SK-N-SH (cell line): Measurements from ENCODE around the gene NUP155. TPM values are rescaled to one million over a fixed set of nuclear protein-coding genes. Genes with fewer than 3 reads are reported as not detected.

ENCODE experiments used
- CTCF ChIA-PET: fragments of 300-600, 350-600 bp; formaldehyde crosslinking; extraction: SDS; loops from one replicate; lab custom pipeline; 2021; lab: Yijun Ruan, JAX
- POLR2A ChIA-PET: fragments of 350-600 bp; sonication (Branson Sonifier 250); formaldehyde crosslinking; extraction: SDS; loops from one replicate; lab custom pipeline; 2020; ENCODE audit warnings: antibody characterized with exemption, inconsistent platforms; lab: Yijun Ruan, JAX
- DNase-seq: peaks from one replicate; pipeline ENCODE4 v3.0.0; 2012
- H2AFZ ChIP-seq: fragments of 200-600 bp; sonication (generic); 2 replicates; pipeline ENCODE4 v1.8.1; 2016; ENCODE audit warnings: antibody characterized with exemption, mild to moderate bottlenecking, low read depth
- H3F3A ChIP-seq: fragments of 200-600 bp; sonication (generic); replicated peaks from 2 replicates; pipeline ENCODE3; 2016; ENCODE audit warnings: antibody characterized with exemption, mild to moderate bottlenecking; ENCODE audit not compliant: insufficient read depth
- H3K27ac ChIP-seq, 2 experiments: fragments of 200-500 bp in 1 of 2; fragments of 200-600 bp in 1 of 2; sonication (Bioruptor generic) in 1 of 2; sonication (generic), shearing (Covaris generic) in 1 of 2; 2 replicates each; pipeline versions ENCODE4 v1.5.1 to v1.6.1; 2014 to 2016; ENCODE audit warnings: low read depth in 2 of 2, inconsistent platforms in 1 of 2, low read length in 1 of 2, mild to moderate bottlenecking in 1 of 2, mixed read lengths in 1 of 2
- H3K27me3 ChIP-seq: fragments of 200-600 bp; sonication (generic), shearing (Covaris generic); 2 replicates; pipeline ENCODE4 v1.6.1; 2016; ENCODE audit warnings: mixed run types; ENCODE audit not compliant: insufficient read depth
- H3K36me3 ChIP-seq, 2 experiments: fragments of 200-500 bp in 1 of 2; fragments of 200-600 bp in 1 of 2; sonication (Bioruptor generic) in 1 of 2; sonication (generic) in 1 of 2; replicated peaks in 1 of 2; 2 replicates each; pipeline versions ENCODE3 to v1.5.1; 2014 to 2016; ENCODE audit warnings: low read length in 1 of 2, mild to moderate bottlenecking in 1 of 2; ENCODE audit not compliant: insufficient read depth in 2 of 2, control insufficient read depth in 1 of 2
- H3K4me1 ChIP-seq, 2 experiments: fragments of 200-500 bp in 1 of 2; fragments of 200-600 bp in 1 of 2; sonication (Bioruptor generic) in 1 of 2; sonication (generic), shearing (Covaris generic) in 1 of 2; 2 replicates each; pipeline versions ENCODE4 v1.5.1 to v1.6.1; 2014 to 2016; ENCODE audit warnings: low read depth in 1 of 2, low read length in 1 of 2, mixed run types in 1 of 2; ENCODE audit not compliant: insufficient read depth in 2 of 2, control insufficient read depth in 1 of 2
- H3K4me2 ChIP-seq: fragments of 200-600 bp; sonication (generic), shearing (Covaris generic); 2 replicates; pipeline ENCODE4 v1.6.1; 2017; ENCODE audit warnings: mixed run types
- H3K4me3 ChIP-seq, 2 experiments: fragments of 200-500 bp in 1 of 2; fragments of 200-600 bp in 1 of 2; sonication (Bioruptor generic) in 1 of 2; sonication (generic), shearing (Covaris generic) in 1 of 2; 2 replicates each; pipeline versions ENCODE4 v1.5.1 to v1.8.1; 2014 to 2016; ENCODE audit warnings: low read depth in 2 of 2, inconsistent platforms in 1 of 2, low read length in 1 of 2, mild to moderate bottlenecking in 1 of 2, mixed read lengths in 1 of 2, moderate library complexity in 1 of 2
- H3K79me2 ChIP-seq: fragments of 200-600 bp; sonication (generic); 2 replicates; pipeline ENCODE4 v1.8.1; 2017; ENCODE audit warnings: mild to moderate bottlenecking; ENCODE audit not compliant: insufficient read depth
- H3K9ac ChIP-seq: fragments of 200-600 bp; sonication (generic); 2 replicates; pipeline ENCODE4 v1.6.1; 2017; ENCODE audit warnings: mixed run types
- H3K9me2 ChIP-seq: fragments of 200-600 bp; sonication (generic); 2 replicates; pipeline ENCODE4 v1.6.1; 2017; ENCODE audit warnings: mixed run types
- H3K9me3 ChIP-seq: fragments of 200-600 bp; sonication (generic); 2 replicates; pipeline ENCODE4 v1.6.1; 2017; ENCODE audit warnings: mixed run types, mild to moderate bottlenecking, moderate library complexity
- H4K20me1 ChIP-seq: fragments of 200-600 bp; sonication (generic); 2 replicates; pipeline ENCODE4 v1.6.1; 2017; ENCODE audit warnings: mild to moderate bottlenecking, mixed run types; ENCODE audit not compliant: insufficient read depth
- ELF1 ChIP-seq: IDR thresholded peaks from 2 replicates; pipeline ENCODE4 v1.4.0; 2012
- FOSL2 ChIP-seq: IDR thresholded peaks from 2 replicates; pipeline ENCODE4 v1.4.0; 2012; ENCODE audit warnings: low read depth, mild to moderate bottlenecking, moderate library complexity, borderline replicate concordance
- GATA2 ChIP-seq: sonication (generic); formaldehyde crosslinking; IDR thresholded peaks from 2 replicates; pipeline ENCODE4 v1.5.0; 2020; ENCODE audit warnings: mild to moderate bottlenecking, missing genetic modification reagents
- IRF3 ChIP-seq: fragments of 150-350 bp; IDR thresholded peaks from 2 replicates; pipeline ENCODE4 v1.6.1; 2016; ENCODE audit warnings: mild to moderate bottlenecking, low read depth, low read length
- NFIC ChIP-seq: IDR thresholded peaks from 2 replicates; pipeline ENCODE4 v1.4.0; 2012; ENCODE audit warnings: borderline replicate concordance
- NRF1 ChIP-seq: IDR thresholded peaks from 2 replicates; pipeline ENCODE4 v1.6.1; 2012; ENCODE audit warnings: low read depth, mild to moderate bottlenecking, low read length
- RAD21 ChIP-seq: IDR thresholded peaks from 2 replicates; pipeline ENCODE4 v1.6.1; 2012; ENCODE audit warnings: mild to moderate bottlenecking, low read length
- RFX5 ChIP-seq: IDR thresholded peaks from 2 replicates; pipeline ENCODE4 v1.6.1; 2012; ENCODE audit warnings: mild to moderate bottlenecking, improper control_type of control experiment, low read length
- SIN3A ChIP-seq: IDR thresholded peaks from 2 replicates; pipeline ENCODE4 v1.6.1; 2012; ENCODE audit warnings: low read depth, mild to moderate bottlenecking, low read length, moderate library complexity, borderline replicate concordance
- TCF12 ChIP-seq: IDR thresholded peaks from 2 replicates; pipeline ENCODE4 v1.4.0; 2012
- ZBTB33 ChIP-seq: IDR thresholded peaks from 2 replicates; pipeline ENCODE4 v1.4.0; 2012; ENCODE audit warnings: low read depth, borderline replicate concordance
- WGBS: methylation state at CpG from one replicate; pipeline ENCODE4 v1.1.6; 2017; ENCODE audit warnings: low lambda C conversion rate; 5-methylcytosine and 5-hydroxymethylcytosine counted together
- polyA plus RNA-seq, 3 experiments: library from polyadenylated mRNA; depleted of rRNA; stranded (reverse); fragments of >200 nt; gene quantifications; 2 replicates each; pipeline ENCODE4 v1.2.3, GENCODE V29; 2012
- TF ChIP-seq, protein P1 (sequence below): IDR thresholded peaks from 2 replicates; pipeline ENCODE4 v1.4.0; 2012; ENCODE audit warnings: low read depth
- TF ChIP-seq, protein P2 (sequence below): IDR thresholded peaks from 2 replicates; pipeline ENCODE4 v1.4.0; 2012; ENCODE audit warnings: low read depth, borderline replicate concordance

Gene NUP155
- polyA plus RNA-seq, 1 of the 3 experiments (the other 2 are of a cell fraction): 6.7 TPM

GRCh38 chr5:37248421-37248969 lies 122.4 kb downstream of the NUP155 start:
- Histone ChIP-seq H3F3A (peaks cover 10% of the 10 kb centered on the region), H2AFZ (peak overlapping the region; percentile 99), H3K79me2 (peaks cover 45% of the 10 kb centered on the region), H3K9me2 (no peaks in the 10 kb centered on the region), H3K4me2 (peak overlapping the region; percentile 89), H3K9ac (peak overlapping the region; percentile 87), H4K20me1 (0 out of 2 replicates have a peak, but pooled peaks cover 4% of the 10 kb centered on the region), H3K9me3 (no peaks in the 10 kb centered on the region), H3K27me3 (no peaks in the 10 kb centered on the region), H3K36me3 (peaks cover 0 to 10% of the 10 kb centered on the region in 2 experiments), H3K27ac (peak overlapping the region; percentile 71 to 77; a peak in 3 of 4 replicates), H3K4me3 (peak overlapping the region; percentile 74 to 87), H3K4me1 (peaks cover 0 to 5% of the 10 kb centered on the region in 2 experiments; a peak in 2 of 4 replicates)
- ChIA-PET POLR2A (interaction anchor here (1.0 to 1.7 kb wide), 2 partner anchors 123 to 130 kb away, joined by 3 to 6 read pairs; partner anchors contain the start of genes NUP155 and WDR70), CTCF (interaction anchor here (0.8 to 1.4 kb wide), 2 partner anchors 15 to 131 kb away, joined by 3 to 4 read pairs; partner anchors contain the start of gene WDR70)
- peak; percentile 29 for DNase-seq
- TF ChIP-seq NRF1 (no peak), TCF12 (no peak), RAD21 (no peak), RFX5 (no peak), ZBTB33 (no peak), FOSL2 (no peak), SIN3A (no peak), GATA2 (CRISPR knock-in tag) (no peak), NFIC (no peak), ELF1 (no peak), IRF3 (no peak)
- TF ChIP-seq, protein P1, sequence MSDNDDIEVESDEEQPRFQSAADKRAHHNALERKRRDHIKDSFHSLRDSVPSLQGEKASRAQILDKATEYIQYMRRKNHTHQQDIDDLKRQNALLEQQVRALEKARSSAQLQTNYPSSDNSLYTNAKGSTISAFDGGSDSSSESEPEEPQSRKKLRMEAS: no peak
- TF ChIP-seq, protein P2, sequence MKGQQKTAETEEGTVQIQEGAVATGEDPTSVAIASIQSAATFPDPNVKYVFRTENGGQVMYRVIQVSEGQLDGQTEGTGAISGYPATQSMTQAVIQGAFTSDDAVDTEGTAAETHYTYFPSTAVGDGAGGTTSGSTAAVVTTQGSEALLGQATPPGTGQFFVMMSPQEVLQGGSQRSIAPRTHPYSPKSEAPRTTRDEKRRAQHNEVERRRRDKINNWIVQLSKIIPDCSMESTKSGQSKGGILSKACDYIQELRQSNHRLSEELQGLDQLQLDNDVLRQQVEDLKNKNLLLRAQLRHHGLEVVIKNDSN: no peak
- 3% methylated on average over 18 of the region's 19 CpGs for WGBS
